Keratinocyte (primary cell): ENCODE measurements around the gene PGAM1. TPM values are rescaled to one million over a fixed set of nuclear protein-coding genes. Genes with fewer than 3 reads are reported as not detected.
A peak's percentile ranks its signal among the peaks of the same experiment; 100 is the strongest.
"Not testable (repeated sequence)": the region's sequence is repeated elsewhere in the genome, so short reads cannot be mapped to it uniquely, and the experiment has no call there.

Source experiments
- DNase-seq: peaks from one replicate; pipeline ENCODE4 v3.0.0-alpha.2; 2011; ENCODE audit warnings: low read depth, missing footprints, low spot score
- FAIRE-seq: peaks from 2 replicates; lab custom pipeline; 2011; peaks lifted over from hg19 to GRCh38; lab: Jason Lieb, UNC
- H2AFZ ChIP-seq: 2 replicates; pipeline ENCODE4 v1.6.0; 2012; ENCODE audit warnings: low read length, control low read depth, inconsistent platforms; ENCODE audit not compliant: control insufficient read depth
- H3K27ac ChIP-seq: 2 replicates; pipeline ENCODE4 v1.5.1; 2011; ENCODE audit warnings: low read length; ENCODE audit not compliant: control insufficient read depth, insufficient read depth
- H3K27me3 ChIP-seq: 3 replicates; pipeline ENCODE4 v1.6.0; 2011; ENCODE audit warnings: low read length; ENCODE audit not compliant: control insufficient read depth, insufficient read depth; ENCODE audit errors: extremely low read depth
- H3K36me3 ChIP-seq, 2 experiments: 2 replicates in 1 of 2; 3 replicates in 1 of 2; pipeline ENCODE4 v1.5.1; 2011; ENCODE audit warnings: low read length in 2 of 2, mild to moderate bottlenecking in 1 of 2; ENCODE audit not compliant: control insufficient read depth in 2 of 2, insufficient read depth in 2 of 2; ENCODE audit errors: extremely low read depth in 1 of 2
- H3K4me1 ChIP-seq: 3 replicates; pipeline ENCODE4 v1.5.1; 2011; ENCODE audit warnings: low read length; ENCODE audit not compliant: control insufficient read depth, insufficient read depth; ENCODE audit errors: extremely low read depth
- H3K4me2 ChIP-seq: 3 replicates; pipeline ENCODE4 v1.6.0; 2011; ENCODE audit warnings: low read depth, low read length; ENCODE audit not compliant: control insufficient read depth, insufficient read depth; ENCODE audit errors: extremely low read depth
- H3K4me3 ChIP-seq, 3 experiments: fragments of 200-600 bp in 1 of 3; sonication (generic) in 1 of 3; 2 replicates in 2 of 3; 3 replicates in 1 of 3; pipeline ENCODE4 v1.5.1; 2011 to 2016; ENCODE audit warnings: low read length in 3 of 3, mild to moderate bottlenecking in 3 of 3, control low read depth in 2 of 3, inconsistent platforms in 1 of 3, low read depth in 1 of 3, mixed read lengths in 1 of 3, mixed run types in 1 of 3, moderate library complexity in 1 of 3; ENCODE audit not compliant: control insufficient read depth in 2 of 3, insufficient read depth in 2 of 3; ENCODE audit errors: extremely low read depth in 1 of 3
- H3K79me2 ChIP-seq: 2 replicates; pipeline ENCODE4 v1.6.0; 2012; ENCODE audit warnings: low read length; ENCODE audit not compliant: control insufficient read depth, insufficient read depth
- H3K9ac ChIP-seq: 3 replicates; pipeline ENCODE4 v1.6.0; 2011; ENCODE audit warnings: low read length; ENCODE audit not compliant: control insufficient read depth, insufficient read depth; ENCODE audit errors: extremely low read depth
- H3K9me1 ChIP-seq: 3 replicates; pipeline ENCODE4 v1.6.0; 2011; ENCODE audit warnings: low read length; ENCODE audit not compliant: control insufficient read depth, insufficient read depth; ENCODE audit errors: extremely low read depth
- H3K9me3 ChIP-seq: 2 replicates; pipeline ENCODE4 v1.5.1; 2012; ENCODE audit warnings: low read depth, low read length; ENCODE audit not compliant: control insufficient read depth
- H4K20me1 ChIP-seq: 3 replicates; pipeline ENCODE4 v1.6.0; 2011; ENCODE audit warnings: low read length; ENCODE audit not compliant: control insufficient read depth, insufficient read depth; ENCODE audit errors: extremely low read depth
- CTCF ChIP-seq, 3 experiments: IDR thresholded peaks in 1 of 3; conservative IDR thresholded peaks in 1 of 3; optimal IDR thresholded peaks in 1 of 3; 2 replicates in 2 of 3; 3 replicates in 1 of 3; pipeline versions ENCODE3 to v1.5.1; 2011; ENCODE audit warnings: low read length in 3 of 3, mild to moderate bottlenecking in 3 of 3, moderate library complexity in 2 of 3, control low read depth in 1 of 3, inconsistent platforms in 1 of 3; ENCODE audit not compliant: insufficient read depth in 2 of 3; ENCODE audit errors: extremely low read depth in 1 of 3
- EZH2 ChIP-seq: IDR thresholded peaks from one replicate; pipeline ENCODE4 v1.6.1; 2012; ENCODE audit warnings: inconsistent platforms, mild to moderate bottlenecking, low read length, moderate library complexity
- dilution Hi-C: fragments of 300-500 bp; cut with MboI; formaldehyde crosslinking; loops from one replicate; pipeline ENCODE4 v1.7.0; 2020; ENCODE audit warnings: low sequenced_read_pairs; ENCODE audit not compliant: extremely low pct_ligation_motif_present
- polyA plus RNA-seq, 5 experiments: library from polyadenylated mRNA; depleted of rRNA in 3 of 5; stranded (reverse) in 3 of 5; stranded (forward) in 1 of 5; unstranded in 1 of 5; fragments of >200 nt; gene quantifications; 1 replicate in 1 of 5; 2 replicates in 3 of 5; 3 replicates in 1 of 5; pipeline versions ENCODE4 v1.2.1 to v1.2.3, GENCODE V29; 2011 to 2012; ENCODE audit warnings: missing spikeins in 2 of 5, low read depth in 1 of 5, low replicate concordance in 1 of 5

Gene PGAM1
- polyA plus RNA-seq, 1 donor (not counting 4 experiments of a cell fraction or from before 2014, with no cell fraction given): 624 TPM

DNA sequence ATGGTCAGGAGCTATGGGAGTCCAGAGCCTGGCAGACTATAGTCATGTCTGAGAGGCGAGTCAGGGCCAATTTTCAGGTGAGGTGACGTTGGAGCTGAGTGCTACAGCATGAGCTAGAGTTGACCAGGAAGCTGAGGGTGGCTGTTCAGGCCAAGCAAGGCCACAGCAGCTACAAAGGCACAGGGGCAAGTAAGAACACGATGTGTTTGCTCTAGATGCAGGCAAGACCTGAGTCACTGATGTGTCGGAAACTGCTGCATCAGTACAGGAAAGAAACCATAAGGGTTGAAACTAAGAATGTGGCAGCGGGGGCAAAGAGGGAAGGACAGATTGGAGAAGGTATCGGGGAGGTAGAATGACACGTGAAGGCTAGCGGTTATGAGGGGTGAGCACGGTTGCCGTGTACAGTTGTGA, 13.1 kb upstream of the PGAM1 start:
- DNase-seq (peak; percentile 87), FAIRE-seq (peak; percentile 95)
- TF ChIP-seq CTCF (optimal IDR thresholded peaks at IDR 0.05 in 1 of 3, IDR thresholded peaks at IDR 0.05 in 1 of 3, conservative IDR thresholded peaks at IDR 0.05 in 1 of 3; ENCODE audit: extremely low read depth in 1 of 3, insufficient read depth in 2 of 3, low read length in 3 of 3) (no peak), EZH2 (no peak)
- peak overlapping the region; percentile 20 for H3K9ac ChIP-seq
- H4K20me1 ChIP-seq: no peaks in the 10 kb centered on the region
- peak overlapping the region; percentile 63 for H3K4me2 ChIP-seq
- dilution Hi-C loops: no loop called here
- peaks cover 31% of the 10 kb centered on the region for H3K4me1 ChIP-seq
- no peaks in the 10 kb centered on the region for H3K9me3 ChIP-seq
- peak overlapping the region in 1 of 3 experiments; percentile 4 for H3K4me3 ChIP-seq
- H3K27ac ChIP-seq: peak overlapping the region; percentile 85
- H3K36me3 ChIP-seq: no peaks in the 10 kb centered on the region
- no peaks in the 10 kb centered on the region for H3K27me3 ChIP-seq
- H3K79me2 ChIP-seq: no peaks in the 10 kb centered on the region
- H2AFZ ChIP-seq: peak overlapping the region; percentile 80
- no peaks in the 10 kb centered on the region for H3K9me1 ChIP-seq

- H3K79me2 ChIP-seq: no peaks in the 10 kb centered on the region
- H3K4me2 ChIP-seq: no peak overlapping the region
- H3K27ac ChIP-seq: no peak overlapping the region
- TF ChIP-seq CTCF (optimal IDR thresholded peaks at IDR 0.05 in 1 of 3, IDR thresholded peaks at IDR 0.05 in 1 of 3, conservative IDR thresholded peaks at IDR 0.05 in 1 of 3; ENCODE audit: extremely low read depth in 1 of 3, insufficient read depth in 2 of 3, low read length in 3 of 3) (no peak), EZH2 (no peak)
- H3K27me3 ChIP-seq: no peaks in the 10 kb centered on the region
- no peak overlapping the region for H3K9ac ChIP-seq
- no peaks in the 10 kb centered on the region for H3K9me3 ChIP-seq
- dilution Hi-C loops: no loop called here
- FAIRE-seq (no peak), DNase-seq (no peak)
- H3K4me1 ChIP-seq: peaks cover 34% of the 10 kb centered on the region
- no peaks in the 10 kb centered on the region for H3K36me3 ChIP-seq
- no peak overlapping the region for H3K4me3 ChIP-seq
- H4K20me1 ChIP-seq: no peaks in the 10 kb centered on the region
- H2AFZ ChIP-seq: no peak overlapping the region
- H3K9me1 ChIP-seq: no peaks in the 10 kb centered on the region
These were observed 9.4 kb upstream of the PGAM1 start for GRCh38 chr10:97416565-97416964.

- dilution Hi-C loops, H3K9me1 ChIP-seq, DNase-seq, H3K27me3 ChIP-seq, H3K4me3 ChIP-seq, FAIRE-seq, H3K36me3 ChIP-seq, H3K4me2 ChIP-seq, H3K9ac ChIP-seq, H3K9me3 ChIP-seq, H4K20me1 ChIP-seq, H2AFZ ChIP-seq: not testable (repeated sequence)
- H3K79me2 ChIP-seq: peaks cover 29% of the 10 kb centered on the region
- H3K4me1 ChIP-seq: peaks cover 22% of the 10 kb centered on the region
- peak overlapping the region; percentile 69 for H3K27ac ChIP-seq
These were observed 2.3 kb upstream of the PGAM1 start for GRCh38 chr10:97423757-97424098.
